ENCODE measurements around the gene AMIGO1. TPM values are rescaled to one million over a fixed set of nuclear protein-coding genes. Genes with fewer than 3 reads are reported as not detected.

Gene AMIGO1
- total and polyA plus RNA-seq, 2 of the 8 experiments (the other 6 are each of a cell fraction or from before 2014, with no cell fraction given) = 1.5 to 2.7 TPM

DNA sequence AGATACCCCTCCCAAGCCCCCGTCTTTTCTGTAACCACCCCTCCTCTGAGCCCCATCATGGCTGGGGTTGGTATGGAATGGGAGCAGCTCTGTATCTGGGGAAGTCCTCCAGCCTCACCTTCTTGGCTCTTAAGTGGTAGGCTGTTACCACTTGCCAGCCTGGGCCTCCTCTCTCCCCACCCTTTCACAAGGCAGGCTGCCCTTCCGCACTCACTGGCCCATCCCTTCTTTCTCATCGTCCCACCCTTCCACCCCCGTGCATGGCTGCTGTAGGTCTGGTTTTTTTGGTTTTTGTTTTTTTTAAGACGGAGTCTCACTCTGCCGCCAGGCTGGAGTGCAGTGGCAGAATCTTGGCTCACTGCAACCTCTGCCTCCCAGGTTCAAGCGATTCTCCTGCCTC, 10.4 kb downstream of the AMIGO1 start:
- Histone ChIP-seq H3K79me2 (ENCODE audit: control insufficient read depth in 1 of 2, insufficient read depth in 2 of 2, low read length in 2 of 2) (no peaks in the 10 kb centered on the region), H3K18ac (ENCODE audit: extremely low read depth, low read length) (no peak overlapping the region), H4K20me1 (replicated peaks in 1 of 2; ENCODE audit: control insufficient read depth in 1 of 2, insufficient read depth in 2 of 2, low read length in 2 of 2) (peaks cover 0 to 2% of the 10 kb centered on the region in 2 experiments), H3K79me1 (ENCODE audit: low read depth, low read length) (no peaks in the 10 kb centered on the region), H4K8ac (ENCODE audit: extremely low read depth, insufficient read depth, low read length) (no peak overlapping the region), H3K27ac (ENCODE audit: low read depth, low read length) (no peak overlapping the region), H3K4me1 (replicated peaks in 1 of 4; ENCODE audit: control insufficient read depth in 3 of 4, insufficient read depth in 4 of 4, low read length in 3 of 4) (peaks cover 0 to 11% (median 5%) of the 10 kb centered on the region in 4 experiments; a peak in 5 of 7 replicates), H3K56ac (replicated peaks; ENCODE audit: insufficient read length, low read depth, low read length) (no peak overlapping the region), H3K23ac (ENCODE audit: insufficient read length) (no peak overlapping the region), H2BK12ac (ENCODE audit: low read depth, low read length) (peak overlapping the region; percentile 62; the same call in 1 of the 2 replicates), H2BK5ac (ENCODE audit: low read depth, low read length) (no peak overlapping the region), H3K36me3 (ENCODE audit: control insufficient read depth in 2 of 4, insufficient read depth in 4 of 4, low read length in 3 of 4) (peaks cover 0 to 2% (median 0%) of the 10 kb centered on the region in 4 experiments; a peak in 2 of 8 replicates), H3K4ac (replicated peaks; ENCODE audit: insufficient read length, low read depth, low read length) (peak overlapping the region; percentile 10), H3K14ac (ENCODE audit: insufficient read length) (no peak overlapping the region), H4K91ac (replicated peaks; ENCODE audit: insufficient read length, low read length) (no peak overlapping the region), H3K23me2 (ENCODE audit: low read depth, low read length) (no peaks in the 10 kb centered on the region; the same call in 1 of the 2 replicates), H3K9ac (replicated peaks in 1 of 4; ENCODE audit: extremely low read depth in 1 of 4, low read depth in 3 of 4, low read length in 3 of 4) (no peak overlapping the region), H3K9me3 (ENCODE audit: insufficient read depth in 2 of 2, low read depth in 1 of 2, low read length in 1 of 2) (no peaks in the 10 kb centered on the region), H3K4me3 (ENCODE audit: extremely low read depth in 1 of 4, insufficient read depth in 2 of 4, low read depth in 3 of 4, low read length in 4 of 4) (no peak overlapping the region), H4K5ac (ENCODE audit: insufficient read length, low read depth, low read length) (no peak overlapping the region), H2BK15ac (ENCODE audit: low read length) (no peak overlapping the region), H3K27me3 (replicated peaks in 1 of 4; ENCODE audit: control insufficient read depth in 3 of 4, extremely low read depth in 1 of 4, insufficient read depth in 3 of 4, low read length in 3 of 4) (no peaks in the 10 kb centered on the region), H2BK120ac (replicated peaks; ENCODE audit: low read depth, low read length) (no peak overlapping the region), H2AFZ (ENCODE audit: low read length) (no peak overlapping the region), H3K4me2 (ENCODE audit: insufficient read depth in 1 of 2, low read depth in 2 of 2, low read length in 2 of 2) (no peak overlapping the region), H2AK5ac (ENCODE audit: low read depth, low read length) (no peak overlapping the region), H2BK20ac (ENCODE audit: low read length) (no peak overlapping the region)
- DNase-seq (ENCODE audit: low read depth in 1 of 2, low spot score in 2 of 2) (no peak), FAIRE-seq (no peak)
- ChIA-PET CTCF (ENCODE audit: partially characterized antibody) (interaction anchor here (0.6 to 43.7 kb wide), 23 partner anchors 3 to 464 kb away, joined by 3 to 1755 read pairs (median 4); partner anchors contain the start of genes AMIGO1, ATXN7L2, CYB561D1 and GPR61), POLR2A (ENCODE audit: partially characterized antibody) (interaction anchor here (0.8 to 4.1 kb wide), 8 partner anchors 8 to 34 kb away, joined by 3 to 20 read pairs (median 6); partner anchors contain the start of genes AMIGO1 and ATXN7L2)
- WGBS, 2 experiments (ENCODE audit: extremely low coverage in 1 of 2, insufficient coverage in 1 of 2, insufficient read length in 1 of 2, insufficient replicate concordance in 2 of 2, low coverage in 1 of 2, low lambda C conversion rate in 2 of 2, missing lambda C conversion rate in 1 of 2) = 87% methylated on average over 7 of the region's 7 CpGs; no CpG with 5 or more reads in 1 of the 2 experiments
- no peak for TF ChIP-seq FOSL1 (IDR thresholded peaks at IDR 0.05; ENCODE audit: insufficient read depth, low read depth, low read length)
- TF ChIP-seq HDAC6 (IDR thresholded peaks at IDR 0.05; ENCODE audit: low read depth, low read length) = no peak
- TF ChIP-seq PHF8 (conservative IDR thresholded peaks at IDR 0.05; ENCODE audit: low read depth, low read length) = no peak
- TF ChIP-seq BRCA1 (IDR thresholded peaks at IDR 0.05; ENCODE audit: low read depth, low read length) = no peak
- TF ChIP-seq EP300 (IDR thresholded peaks at IDR 0.05; ENCODE audit: borderline replicate concordance in 1 of 2, low read depth in 2 of 2, low read length in 2 of 2) = no peak
- no peak for TF ChIP-seq NANOG (IDR thresholded peaks at IDR 0.05; ENCODE audit: insufficient read depth, low read depth, low read length, poor library complexity, severe bottlenecking)
- TF ChIP-seq TEAD4 (IDR thresholded peaks at IDR 0.05; ENCODE audit: low read depth, low read length) = no peak
- no peak for TF ChIP-seq CHD2 (IDR thresholded peaks at IDR 0.05; ENCODE audit: low read length)
- no peak for TF ChIP-seq SIX5 (IDR thresholded peaks at IDR 0.05; ENCODE audit: low read depth, low read length)
